ENCODE measurements around the gene ZBED4. TPM values are rescaled to one million over a fixed set of nuclear protein-coding genes. Genes with fewer than 3 reads are reported as not detected.

Gene ZBED4
- total and polyA plus RNA-seq, 12 donors = 2.1 to 8.6 (median 5.6) TPM

GRCh38 chr22:49907807-49908206 is 54.2 kb downstream of the ZBED4 start:
- Histone ChIP-seq H3K4me3 (no peak overlapping the region), H3K27me3 (no peaks in the 10 kb centered on the region), H3K36me3 (replicated peaks in 1 of 2) (peaks cover 0 to 38% of the 10 kb centered on the region in 2 donors), H3K27ac (no peak overlapping the region), H3K9me3 (replicated peaks in 1 of 3) (no peaks in the 10 kb centered on the region), H3K4me1 (replicated peaks in 1 of 2) (no peaks in the 10 kb centered on the region)
- 95 to 97% (median 96%) methylated on average over 13 to 19 of the region's 19 CpGs for WGBS, 4 donors
- DNase-seq = no peak
- TF ChIP-seq, protein P1, sequence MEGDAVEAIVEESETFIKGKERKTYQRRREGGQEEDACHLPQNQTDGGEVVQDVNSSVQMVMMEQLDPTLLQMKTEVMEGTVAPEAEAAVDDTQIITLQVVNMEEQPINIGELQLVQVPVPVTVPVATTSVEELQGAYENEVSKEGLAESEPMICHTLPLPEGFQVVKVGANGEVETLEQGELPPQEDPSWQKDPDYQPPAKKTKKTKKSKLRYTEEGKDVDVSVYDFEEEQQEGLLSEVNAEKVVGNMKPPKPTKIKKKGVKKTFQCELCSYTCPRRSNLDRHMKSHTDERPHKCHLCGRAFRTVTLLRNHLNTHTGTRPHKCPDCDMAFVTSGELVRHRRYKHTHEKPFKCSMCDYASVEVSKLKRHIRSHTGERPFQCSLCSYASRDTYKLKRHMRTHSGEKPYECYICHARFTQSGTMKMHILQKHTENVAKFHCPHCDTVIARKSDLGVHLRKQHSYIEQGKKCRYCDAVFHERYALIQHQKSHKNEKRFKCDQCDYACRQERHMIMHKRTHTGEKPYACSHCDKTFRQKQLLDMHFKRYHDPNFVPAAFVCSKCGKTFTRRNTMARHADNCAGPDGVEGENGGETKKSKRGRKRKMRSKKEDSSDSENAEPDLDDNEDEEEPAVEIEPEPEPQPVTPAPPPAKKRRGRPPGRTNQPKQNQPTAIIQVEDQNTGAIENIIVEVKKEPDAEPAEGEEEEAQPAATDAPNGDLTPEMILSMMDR (IDR thresholded peaks at IDR 0.05) = no peak
- no peak for TF ChIP-seq POLR2A (IDR thresholded peaks at IDR 0.05)
- intact Hi-C loops (cut with DNase I) = no loop called here

DNA sequence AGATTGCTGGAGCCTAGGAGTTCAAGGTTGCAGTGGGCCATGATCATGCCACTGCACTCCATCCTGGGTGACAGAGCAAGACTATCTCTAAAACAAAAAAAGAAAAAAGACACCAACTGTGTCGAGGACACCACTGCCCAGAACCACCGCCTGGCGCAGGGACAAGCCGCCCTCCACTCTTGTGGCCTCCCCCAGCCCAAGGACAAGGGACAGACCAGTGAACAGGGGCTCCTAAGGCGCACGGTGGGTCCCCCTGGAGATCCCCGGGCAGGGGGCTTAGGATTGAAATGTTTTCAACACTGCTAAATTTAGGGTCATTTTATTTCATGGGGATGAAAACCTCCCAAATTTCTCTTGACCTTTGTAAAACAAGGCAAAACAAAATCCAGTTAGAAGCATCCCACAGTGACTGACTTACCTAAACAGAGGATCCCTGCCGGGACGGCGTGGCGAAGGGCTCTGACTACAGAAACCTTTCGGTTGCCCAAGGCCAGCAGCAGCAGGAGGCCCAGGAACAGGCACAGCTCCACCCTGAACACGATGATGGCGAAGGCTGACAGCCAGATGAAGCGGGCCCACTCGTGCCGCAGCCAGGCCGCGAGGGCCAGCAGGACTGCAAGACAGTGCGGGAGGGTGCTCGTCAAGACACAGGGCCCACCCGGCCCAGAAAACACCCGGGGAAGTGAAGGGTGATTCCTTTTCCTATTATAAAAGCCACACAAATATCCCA is 56.0 kb downstream of the ZBED4 start:
- intact Hi-C loops (cut with DNase I) = loop anchor here (10.0 kb wide), 2 partner anchors 55 to 125 kb away; partner anchors contain the start of gene ZBED4 (in 2 of the 2)
- no peak for TF ChIP-seq POLR2A (IDR thresholded peaks at IDR 0.05)
- TF ChIP-seq, protein P1 (IDR thresholded peaks at IDR 0.05) = no peak
- 89 to 95% (median 93%) methylated on average over 15 to 23 of the region's 23 CpGs for WGBS, 4 donors
- no peak for DNase-seq
- peaks cover 0 to 28% of the 10 kb centered on the region in 2 donors for H3K36me3 ChIP-seq (replicated peaks in 1 of 2)
- H3K27ac ChIP-seq = no peak overlapping the region
- H3K9me3 ChIP-seq (replicated peaks in 1 of 3) = no peaks in the 10 kb centered on the region
- H3K4me3 ChIP-seq = no peak overlapping the region
- H3K27me3 ChIP-seq = no peaks in the 10 kb centered on the region
- no peaks in the 10 kb centered on the region for H3K4me1 ChIP-seq (replicated peaks in 1 of 2)

GRCh38 chr22:49910229-49911155 is 56.8 kb downstream of the ZBED4 start:
- H3K27me3 ChIP-seq = no peaks in the 10 kb centered on the region
- no peaks in the 10 kb centered on the region for H3K4me1 ChIP-seq (replicated peaks in 1 of 2)
- H3K36me3 ChIP-seq (replicated peaks in 1 of 2) = peaks cover 0 to 28% of the 10 kb centered on the region in 2 donors
- no peaks in the 10 kb centered on the region for H3K9me3 ChIP-seq (replicated peaks in 1 of 3)
- H3K27ac ChIP-seq = no peak overlapping the region
- no peak overlapping the region for H3K4me3 ChIP-seq
- DNase-seq = no peak
- intact Hi-C loops (cut with DNase I) = loop anchor here (10.0 kb wide), 2 partner anchors 56 to 126 kb away; partner anchors contain the start of gene ZBED4 (in 2 of the 2)
- WGBS, 4 donors = 93 to 96% (median 94%) methylated on average over 16 to 27 of the region's 27 CpGs
- TF ChIP-seq POLR2A (IDR thresholded peaks at IDR 0.05) = no peak
- TF ChIP-seq, protein P1 (IDR thresholded peaks at IDR 0.05) = no peak

All from adrenal gland (tissue), 12 donors.